GM03348 (cell line): ENCODE measurements around the gene DNAAF6.
A peak's percentile ranks its signal among the peaks of the same experiment; 100 is the strongest.
"Not testable (repeated sequence)": the region's sequence is repeated elsewhere in the genome, so short reads cannot be mapped to it uniquely, and the experiment has no call there.

ENCODE experiments used
- DNase-seq: peaks from one replicate; pipeline ENCODE4 v3.0.0; 2012; ENCODE audit warnings: low spot score

DNAAF6 gene

GRCh38 chrX:107205770-107206696 lies at the start of gene DNAAF6, which contains the start of gene NUP62CL:
TSS of gene DNAAF6 (plus strand) at chrX:107206611. CDS start at chrX:107212876, 6,265 bp downstream.
TSS of gene NUP62CL (minus strand) at chrX:107206433. CDS start at chrX:107175146, 31,287 bp downstream.
- DNase-seq = peak; percentile 4

DNA sequence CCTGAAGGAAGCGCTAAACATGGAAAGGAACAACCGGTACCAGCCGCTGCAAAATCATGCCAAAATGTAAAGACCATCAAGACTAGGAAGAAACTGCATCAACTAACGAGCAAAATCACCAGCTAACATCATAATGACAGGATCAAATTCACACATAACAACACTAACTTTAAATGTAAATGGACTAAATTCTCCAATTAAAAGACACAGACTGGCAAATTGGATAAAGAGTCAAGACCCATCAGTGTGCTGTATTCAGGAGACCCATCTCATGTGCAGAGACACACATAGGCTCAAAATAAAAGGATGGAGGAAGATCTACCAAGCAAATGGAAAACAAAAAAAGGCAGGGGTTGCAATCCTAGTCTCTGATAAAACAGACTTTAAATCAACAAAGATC lies 48.8 kb upstream of the DNAAF6 start:
- not testable (repeated sequence) for DNase-seq

DNA sequence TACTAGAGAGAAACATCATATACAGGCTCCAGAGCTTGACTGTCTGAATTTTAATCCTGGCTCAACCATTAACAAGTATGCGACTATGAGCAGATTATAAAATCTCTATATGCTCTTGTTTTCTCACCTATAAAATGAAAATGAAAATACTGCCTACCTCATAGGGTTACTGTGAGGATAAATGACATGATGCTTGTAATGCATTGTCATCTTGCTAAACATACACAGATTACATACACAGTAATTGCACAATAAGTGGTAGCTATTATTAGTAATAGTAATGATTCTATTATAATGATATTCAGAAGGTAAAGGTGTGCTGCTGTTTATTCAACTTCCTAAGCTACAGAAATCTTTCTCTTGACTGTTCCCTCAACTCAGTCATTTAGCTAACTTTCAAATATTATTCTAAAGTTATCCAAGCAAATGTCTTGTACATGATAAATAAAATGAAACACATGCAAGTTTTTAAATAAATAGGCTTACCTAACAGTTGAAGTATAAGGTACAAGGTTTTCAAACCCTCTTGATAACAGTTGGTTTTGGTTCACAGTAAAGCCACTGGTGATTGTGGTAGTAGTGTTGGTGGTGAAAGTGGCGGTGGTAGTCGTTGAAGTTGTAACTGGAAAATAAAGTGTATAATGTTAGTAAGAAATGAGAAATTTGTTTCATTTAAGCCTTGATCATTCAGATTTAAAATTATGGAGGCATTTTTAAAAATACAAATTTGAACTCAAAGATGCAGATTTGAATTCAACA lies 39.1 kb upstream of the DNAAF6 start:
- no peak for DNase-seq

DNA sequence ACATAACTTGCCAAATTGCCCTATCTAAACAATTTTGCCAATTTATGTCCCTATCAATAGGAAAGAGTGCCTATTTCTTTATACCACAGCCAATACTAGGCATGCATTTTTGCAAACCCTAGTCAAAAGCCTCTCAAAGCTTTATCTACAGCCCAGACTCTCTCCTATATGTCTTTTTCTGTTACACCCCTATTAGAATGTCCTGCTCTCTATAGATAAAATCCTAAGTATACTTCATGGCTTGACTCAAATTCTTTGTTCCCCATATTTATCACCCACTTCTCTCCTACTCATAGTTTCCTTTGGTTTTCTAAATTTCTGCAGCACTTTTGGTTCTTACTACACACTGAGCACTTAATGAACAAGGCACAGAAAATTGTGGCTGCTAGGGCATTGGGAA lies 38.2 kb upstream of the DNAAF6 start:
- DNase-seq = no peak

DNA sequence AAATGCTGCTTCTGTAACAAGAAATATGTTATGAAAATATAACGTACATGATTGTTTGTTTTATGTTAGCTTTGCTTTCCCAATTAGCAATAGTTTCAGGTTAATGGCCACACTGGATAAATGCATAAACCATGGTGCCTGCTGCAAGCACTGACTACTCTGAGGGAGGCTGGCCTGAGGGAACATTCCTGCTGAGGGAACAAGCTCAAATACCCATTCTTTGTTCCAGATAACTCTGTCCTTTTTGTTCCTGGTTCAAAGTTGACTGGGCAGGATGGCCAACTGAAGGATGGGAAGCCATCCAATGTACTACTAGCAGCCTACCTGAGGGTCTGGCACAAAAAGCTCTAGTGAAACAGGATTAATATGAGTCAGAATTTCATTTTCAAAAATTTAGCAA lies 37.7 kb upstream of the DNAAF6 start:
- DNase-seq = no peak

- DNase-seq = no peak
Measured at GRCh38 chrX:107171369-107172102, 34.9 kb upstream of the DNAAF6 start.

DNA sequence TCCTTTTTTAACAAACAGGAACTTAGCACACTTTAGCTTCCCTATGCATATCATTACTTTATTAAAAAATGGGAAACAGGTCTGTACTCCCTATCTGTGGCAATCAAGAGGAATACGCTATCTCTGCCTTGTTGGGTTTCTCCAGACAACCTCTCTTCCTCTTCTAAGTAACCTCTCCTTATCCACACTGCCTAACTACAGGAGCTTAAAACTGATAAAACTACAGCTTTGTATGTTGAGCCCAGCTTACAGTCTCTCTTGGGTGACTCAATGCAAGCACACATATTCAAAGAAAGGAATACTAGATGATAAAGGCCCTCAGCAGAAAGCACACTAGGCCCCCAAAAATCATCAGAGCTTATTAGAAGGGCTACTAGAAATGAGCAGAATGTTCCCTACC lies 9.1 kb upstream of the DNAAF6 start:
- DNase-seq = no peak

DNA sequence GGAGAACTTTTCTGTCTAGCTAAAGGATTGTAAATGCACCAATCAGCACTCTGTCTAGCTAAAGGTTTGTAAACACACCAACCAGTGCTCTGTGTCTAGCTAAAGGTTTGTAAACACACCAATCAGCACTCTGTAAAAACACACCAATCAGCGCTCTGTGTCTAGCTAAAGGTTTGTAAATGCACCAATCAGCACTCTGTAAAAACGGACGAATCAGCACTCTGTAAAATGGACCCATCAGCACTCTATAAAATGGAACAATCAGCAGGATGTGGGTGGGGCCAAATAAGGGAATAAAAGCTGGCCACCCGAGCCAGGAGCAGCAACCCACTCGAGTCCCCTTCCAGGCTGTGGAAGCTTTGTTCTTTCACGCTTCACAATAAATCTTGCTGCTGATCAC lies 8.3 kb upstream of the DNAAF6 start:
- DNase-seq = not testable (repeated sequence)

- no peak for DNase-seq
Measured at GRCh38 chrX:107199491-107199890, 6.9 kb upstream of the DNAAF6 start.

- no peak for DNase-seq
Measured at GRCh38 chrX:107204068-107204605, 2.3 kb upstream of the DNAAF6 start.

DNA sequence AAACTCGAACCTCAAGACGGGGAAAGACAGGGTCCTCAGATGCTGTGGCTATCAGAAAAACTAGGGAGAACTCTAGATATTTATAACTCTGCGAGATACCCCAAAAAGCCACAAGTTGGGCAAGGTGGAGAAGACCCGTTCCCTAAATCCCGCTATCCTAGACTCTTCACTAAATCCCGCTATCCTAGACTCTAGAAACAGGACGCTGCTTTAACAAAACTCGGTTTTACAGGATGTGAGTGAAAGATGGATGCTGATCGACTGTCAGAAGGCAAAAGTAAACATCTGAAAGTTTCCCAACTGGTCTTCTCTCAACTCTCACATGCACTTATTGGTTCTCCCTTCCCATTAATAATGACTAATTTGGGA lies 270 bp downstream of the DNAAF6 start:
- no peak for DNase-seq

- DNase-seq = no peak
Measured at GRCh38 chrX:107207089-107207488, 678 bp downstream of the DNAAF6 start.

DNA sequence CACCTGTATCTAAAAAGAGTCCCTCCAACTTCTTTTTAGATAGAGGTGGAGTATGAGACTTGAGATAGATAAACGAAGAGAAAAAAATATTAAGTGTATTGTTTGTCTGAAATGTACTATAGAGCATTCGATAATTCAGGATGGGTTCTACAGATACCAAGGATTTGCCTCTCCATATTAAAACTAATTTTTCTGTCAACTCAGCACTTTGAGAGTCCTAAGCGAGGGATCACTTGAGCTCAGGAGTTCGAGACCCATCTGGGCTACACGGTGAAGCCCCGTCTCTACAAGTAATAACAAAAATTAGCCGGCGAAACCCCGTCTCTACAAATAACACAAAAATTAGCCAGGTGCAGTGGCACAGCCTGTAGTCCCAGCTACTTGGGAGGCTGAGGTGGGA lies 1.5 kb downstream of the DNAAF6 start:
- no peak for DNase-seq

DNA sequence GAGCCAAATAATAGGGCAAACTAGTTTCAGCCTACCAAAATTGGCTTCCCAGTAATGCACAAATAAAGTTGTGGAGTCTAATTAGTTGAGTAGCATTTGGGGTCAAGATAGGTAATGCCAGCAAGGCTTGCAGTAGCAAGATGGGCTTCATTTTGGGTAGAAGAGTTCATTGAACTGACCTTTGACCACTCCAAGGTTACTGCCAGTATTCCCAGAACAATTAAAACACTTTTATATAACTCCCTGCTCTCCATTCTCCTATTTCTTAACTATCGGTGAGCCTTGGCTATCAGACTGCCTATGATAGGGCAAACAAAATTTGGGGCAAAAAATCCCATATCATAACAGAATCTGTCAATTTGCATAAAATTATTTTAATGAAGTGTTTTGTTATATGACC lies 7.1 kb downstream of the DNAAF6 start:
- no peak for DNase-seq

DNA sequence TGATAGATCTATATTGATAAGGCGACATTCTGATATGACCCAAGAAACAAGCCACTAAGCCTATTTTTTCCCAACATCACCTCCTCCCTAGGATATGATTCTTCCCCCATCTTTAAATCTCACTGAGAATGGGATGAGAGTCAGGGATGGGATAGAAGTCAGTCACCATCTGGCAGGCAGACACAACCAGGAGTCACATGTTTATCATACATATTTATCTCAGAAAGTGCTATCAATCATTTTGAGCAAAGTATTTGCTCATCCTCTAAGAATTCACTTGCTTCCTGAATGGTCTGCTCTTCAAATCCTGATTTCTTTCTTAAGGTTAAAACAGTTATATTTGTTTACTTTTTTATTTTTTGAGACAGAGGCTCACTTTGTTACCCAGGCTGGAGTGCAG lies 20.3 kb downstream of the DNAAF6 start:
- no peak for DNase-seq

- DNase-seq = no peak
Measured at GRCh38 chrX:107227780-107228485, 21.5 kb downstream of the DNAAF6 start.

- no peak for DNase-seq
Measured at GRCh38 chrX:107228486-107228819, 22.0 kb downstream of the DNAAF6 start.

DNA sequence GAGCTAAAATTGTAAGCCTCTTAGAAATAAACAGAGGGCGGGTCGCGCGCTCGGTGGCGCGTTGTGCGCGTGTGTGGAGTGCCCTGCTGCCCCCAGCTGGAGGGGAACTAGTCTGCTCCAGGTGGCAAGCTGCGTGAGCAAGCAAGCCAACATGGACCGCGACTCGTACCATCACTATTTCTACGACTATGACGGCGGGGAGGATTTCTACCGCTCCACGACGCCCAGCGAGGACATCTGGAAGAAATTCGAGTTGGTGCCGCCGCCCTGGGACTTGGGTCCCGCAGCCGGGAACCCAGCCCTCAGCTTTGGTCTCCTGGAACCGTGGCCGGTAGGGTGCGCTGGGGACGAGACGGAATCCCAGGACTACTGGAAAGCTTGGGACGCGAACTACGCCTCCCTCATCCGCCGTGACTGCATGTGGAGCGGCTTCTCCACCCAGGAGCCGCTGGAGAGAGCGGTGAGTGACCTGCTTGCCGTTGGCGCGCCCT lies 66.1 kb downstream of the DNAAF6 start:
- DNase-seq = peak; percentile 1

- no peak for DNase-seq
Measured at GRCh38 chrX:107273795-107274194, 67.4 kb downstream of the DNAAF6 start.

- DNase-seq = no peak
Measured at GRCh38 chrX:107288676-107289075, 82.3 kb downstream of the DNAAF6 start.

GRCh38 chrX:107290019-107290418 lies 83.6 kb downstream of the DNAAF6 start:
- DNase-seq = no peak
